Vagina (tissue), 2 donors: ENCODE measurements around the gene DNAJC7.

Experiments
- CTCF ChIP-seq, 3 experiments: fragments of 450-650 bp in 2 of 3; fragments of 200-600 bp in 1 of 3; sonication (generic) in 1 of 3; IDR thresholded peaks; one replicate each; pipeline ENCODE4 v1.5.1; 2017 to 2019; ENCODE audit warnings: antibody characterized with exemption in 3 of 3, mild to moderate bottlenecking in 2 of 3, moderate library complexity in 2 of 3
- POLR2A ChIP-seq, 2 donors: fragments of 450-650 bp; IDR thresholded peaks; one replicate each; pipeline ENCODE4 v1.6.1; 2017; ENCODE audit warnings: antibody characterized with exemption in 2 of 2, mild to moderate bottlenecking in 2 of 2, moderate library complexity in 2 of 2

DNA sequence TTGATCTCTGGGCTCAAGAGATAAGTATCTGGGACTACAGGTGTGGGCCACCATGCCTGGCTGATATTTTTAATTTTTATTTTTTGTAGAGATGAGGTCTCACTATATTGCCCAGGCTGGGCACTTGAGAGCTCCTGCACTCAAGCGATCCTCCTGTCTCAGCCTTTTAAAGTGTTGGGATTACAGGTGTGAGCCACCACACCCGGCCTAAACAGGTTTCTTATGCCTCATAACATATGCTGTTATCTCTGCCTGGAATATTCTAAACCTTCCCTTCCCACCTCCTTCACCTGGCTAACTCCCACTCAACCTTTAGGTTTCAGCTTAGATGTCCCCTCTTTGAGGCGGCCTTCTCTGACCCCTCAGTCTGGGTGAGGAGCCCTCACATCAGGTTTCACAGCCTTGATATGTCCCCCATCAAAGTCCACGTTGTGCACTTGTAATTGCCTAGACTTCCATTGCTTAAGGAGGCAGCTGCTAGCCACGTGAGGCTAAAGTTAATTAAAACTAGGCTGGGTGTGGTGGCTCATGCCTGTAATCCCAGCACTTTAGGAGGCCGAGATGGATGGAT lies 59.3 kb downstream of the DNAJC7 start:
- TF ChIP-seq CTCF (IDR thresholded peaks at IDR 0.05): no peak
- TF ChIP-seq POLR2A (IDR thresholded peaks at IDR 0.05): no peak
